Hepatocyte (in vitro differentiated cells): Measurements from ENCODE around the gene C5orf63. TPM values are rescaled to one million over a fixed set of nuclear protein-coding genes. Genes with fewer than 3 reads are reported as not detected.
A peak's percentile ranks its signal among the peaks of the same experiment; 100 is the strongest.

ENCODE experiments used
- DNase-seq: peaks from one replicate; pipeline ENCODE4 v3.0.0-alpha.2; 2016; ENCODE audit warnings: low spot score
- H2AFZ ChIP-seq: fragments of 200-600 bp; sonication (generic); 2 replicates; pipeline ENCODE4 v1.6.0; 2016; ENCODE audit warnings: antibody characterized with exemption, mild to moderate bottlenecking
- H3K27ac ChIP-seq: fragments of 200-600 bp; sonication (generic); 2 replicates; pipeline ENCODE4 v1.5.1; 2016; ENCODE audit warnings: mild to moderate bottlenecking
- H3K27me3 ChIP-seq: fragments of 200-600 bp; sonication (generic); 2 replicates; pipeline ENCODE4 v1.6.1; 2016
- H3K36me3 ChIP-seq: fragments of 200-600 bp; sonication (generic); replicated peaks from 2 replicates; pipeline ENCODE4 v1.5.1; 2016; ENCODE audit warnings: low read depth; ENCODE audit not compliant: insufficient read depth
- H3K4me1 ChIP-seq: fragments of 200-600 bp; sonication (generic); 2 replicates; pipeline ENCODE4 v1.5.1; 2016; ENCODE audit warnings: mild to moderate bottlenecking, moderate library complexity; ENCODE audit not compliant: insufficient read depth
- H3K4me2 ChIP-seq: fragments of 200-600 bp; sonication (generic); 2 replicates; pipeline ENCODE4 v1.6.0; 2016
- H3K4me3 ChIP-seq: fragments of 200-600 bp; sonication (generic); 2 replicates; pipeline ENCODE4 v1.5.1; 2016; ENCODE audit warnings: mild to moderate bottlenecking
- H3K79me2 ChIP-seq: fragments of 200-600 bp; sonication (generic); 2 replicates; pipeline ENCODE4 v1.6.0; 2017; ENCODE audit warnings: mild to moderate bottlenecking
- H3K9me2 ChIP-seq: fragments of 200-600 bp; sonication (generic); replicated peaks from 2 replicates; pipeline ENCODE4 v1.6.0; 2017; ENCODE audit warnings: mild to moderate bottlenecking; ENCODE audit not compliant: insufficient read depth
- H3K9me3 ChIP-seq: fragments of 200-600 bp; sonication (generic); 2 replicates; pipeline ENCODE4 v1.5.1; 2016; ENCODE audit warnings: low read depth, mild to moderate bottlenecking
- H4K20me1 ChIP-seq: fragments of 200-600 bp; sonication (generic); 2 replicates; pipeline ENCODE4 v1.6.0; 2016; ENCODE audit warnings: mild to moderate bottlenecking; ENCODE audit not compliant: insufficient read depth, poor library complexity, severe bottlenecking
- CTCF ChIP-seq: fragments of 200-600 bp; sonication (generic); IDR thresholded peaks from 2 replicates; pipeline ENCODE4 v1.5.1; 2016; ENCODE audit warnings: antibody characterized with exemption, mild to moderate bottlenecking; ENCODE audit not compliant: poor library complexity
- EZH2 ChIP-seq: fragments of 200-600 bp; sonication (generic); IDR thresholded peaks from 2 replicates; pipeline ENCODE4 v1.6.1; 2016; ENCODE audit warnings: antibody characterized with exemption, mild to moderate bottlenecking, borderline replicate concordance
- EZH2phosphoT487 ChIP-seq: fragments of 200-600 bp; sonication (generic); IDR thresholded peaks from one replicate; pipeline ENCODE4 v1.6.1; 2018; ENCODE audit warnings: antibody characterized with exemption, mild to moderate bottlenecking, low read depth, moderate library complexity; ENCODE audit not compliant: unreplicated experiment, severe bottlenecking
- WGBS: methylation state at CpG from one replicate; pipeline ENCODE4 v1.1.6; 2016; ENCODE audit warnings: low lambda C conversion rate; ENCODE audit errors: missing lambda C conversion rate; 5-methylcytosine and 5-hydroxymethylcytosine counted together
- polyA plus RNA-seq: library from polyadenylated mRNA; unstranded; fragments of >200 nt; fragmentation: Nextera tagmentation; extraction: Ambion mirVana; gene quantifications from 2 replicates; pipeline ENCODE4 v1.2.1, GENCODE V29; 2016
- total RNA-seq: library from RNA; depleted of rRNA; stranded (reverse); fragments of >200 nt; gene quantifications from 2 replicates; pipeline ENCODE4 v1.2.3, GENCODE V29; 2014

The C5orf63 gene
- total and polyA plus RNA-seq, 2 experiments from 2014 or later = 0.23 to 1.7 TPM

- Histone ChIP-seq H3K36me3 (no peaks in the 10 kb centered on the region), H3K9me3 (no peaks in the 10 kb centered on the region), H2AFZ (no peak overlapping the region), H3K4me1 (peaks cover 11% of the 10 kb centered on the region), H4K20me1 (no peaks in the 10 kb centered on the region), H3K9me2 (no peaks in the 10 kb centered on the region), H3K4me3 (peak overlapping the region; percentile 15), H3K27ac (no peak overlapping the region), H3K27me3 (peaks cover 23% of the 10 kb centered on the region), H3K4me2 (peak overlapping the region; percentile 92), H3K79me2 (no peaks in the 10 kb centered on the region)
- DNase-seq = peak; percentile 19
- TF ChIP-seq EZH2 = no peak
- TF ChIP-seq CTCF = no peak
- TF ChIP-seq EZH2phosphoT487 = no peak
- 35% methylated on average over 12 of the region's 12 CpGs for WGBS
Observed at GRCh38 chr5:127028822-127029457, 44.4 kb downstream of the C5orf63 start.

GRCh38 chr5:127027539-127027938 is 45.8 kb downstream of the C5orf63 start:
- H3K4me3 ChIP-seq = no peak overlapping the region
- H3K4me2 ChIP-seq = no peak overlapping the region
- 85% methylated on average over 1 of the region's 1 CpG for WGBS
- no peak for DNase-seq
- H3K27ac ChIP-seq = no peak overlapping the region
- no peak for TF ChIP-seq EZH2phosphoT487
- TF ChIP-seq EZH2 = no peak
- no peak for TF ChIP-seq CTCF
- H2AFZ ChIP-seq = no peak overlapping the region
- H3K9me3 ChIP-seq = no peaks in the 10 kb centered on the region
- peaks cover 11% of the 10 kb centered on the region for H3K4me1 ChIP-seq
- H3K27me3 ChIP-seq = peaks cover 14% of the 10 kb centered on the region
- H3K79me2 ChIP-seq = no peaks in the 10 kb centered on the region
- no peaks in the 10 kb centered on the region for H3K9me2 ChIP-seq
- no peaks in the 10 kb centered on the region for H3K36me3 ChIP-seq
- no peaks in the 10 kb centered on the region for H4K20me1 ChIP-seq

- TF ChIP-seq CTCF (no peak), EZH2 (no peak), EZH2phosphoT487 (no peak)
Observed at GRCh38 chr5:127026166-127026565, 47.1 kb downstream of the C5orf63 start.

More at GRCh38 chr5:127026166-127026565, 47.1 kb downstream of the C5orf63 start:
- Histone ChIP-seq H3K36me3 (no peaks in the 10 kb centered on the region), H3K4me2 (no peak overlapping the region), H3K9me3 (no peaks in the 10 kb centered on the region), H3K27me3 (peaks cover 7% of the 10 kb centered on the region), H3K9me2 (no peaks in the 10 kb centered on the region), H3K4me3 (no peak overlapping the region), H3K27ac (no peak overlapping the region), H3K4me1 (peaks cover 10% of the 10 kb centered on the region), H4K20me1 (no peaks in the 10 kb centered on the region), H2AFZ (no peak overlapping the region), H3K79me2 (no peaks in the 10 kb centered on the region)
- WGBS = 97% methylated on average over 2 of the region's 2 CpGs
- DNase-seq = no peak
